ENCODE measurements around the gene EBPL. TPM values are rescaled to one million over a fixed set of nuclear protein-coding genes. Genes with fewer than 3 reads are reported as not detected.

The EBPL gene
- polyA plus RNA-seq, 1 donor (not counting 4 experiments of a cell fraction or from before 2014, with no cell fraction given): 107 TPM

- Histone ChIP-seq H3K79me2 (ENCODE audit: control insufficient read depth, insufficient read depth, low read length) (no peaks in the 10 kb centered on the region), H3K9me1 (ENCODE audit: control insufficient read depth, extremely low read depth, insufficient read depth, low read length) (no peaks in the 10 kb centered on the region), H3K9ac (ENCODE audit: control insufficient read depth, extremely low read depth, insufficient read depth, low read length) (no peak overlapping the region), H3K36me3 (ENCODE audit: control insufficient read depth in 2 of 2, extremely low read depth in 1 of 2, insufficient read depth in 2 of 2, low read length in 2 of 2) (peaks cover 3 to 4% of the 10 kb centered on the region in 2 experiments), H3K9me3 (ENCODE audit: control insufficient read depth, low read depth, low read length) (no peaks in the 10 kb centered on the region), H3K4me1 (ENCODE audit: control insufficient read depth, extremely low read depth, insufficient read depth, low read length) (no peaks in the 10 kb centered on the region), H3K4me3 (ENCODE audit: control insufficient read depth in 2 of 3, extremely low read depth in 1 of 3, insufficient read depth in 2 of 3, low read depth in 1 of 3, low read length in 3 of 3) (no peak overlapping the region), H4K20me1 (ENCODE audit: control insufficient read depth, extremely low read depth, insufficient read depth, low read length) (no peaks in the 10 kb centered on the region), H2AFZ (ENCODE audit: control insufficient read depth, low read length) (no peak overlapping the region), H3K4me2 (ENCODE audit: control insufficient read depth, extremely low read depth, insufficient read depth, low read depth, low read length) (no peak overlapping the region), H3K27me3 (ENCODE audit: control insufficient read depth, extremely low read depth, insufficient read depth, low read length) (no peaks in the 10 kb centered on the region), H3K27ac (ENCODE audit: control insufficient read depth, insufficient read depth, low read length) (no peak overlapping the region)
- dilution Hi-C loops (cut with MboI; ENCODE audit: extremely low pct_ligation_motif_present, low sequenced_read_pairs): no loop called here
- TF ChIP-seq EZH2 (IDR thresholded peaks at IDR 0.05; ENCODE audit: low read length): no peak
- TF ChIP-seq CTCF (optimal IDR thresholded peaks at IDR 0.05 in 1 of 3, IDR thresholded peaks at IDR 0.05 in 1 of 3, conservative IDR thresholded peaks at IDR 0.05 in 1 of 3; ENCODE audit: extremely low read depth in 1 of 3, insufficient read depth in 2 of 3, low read length in 3 of 3): no peak
- DNase-seq (ENCODE audit: low read depth, low spot score) (no peak), FAIRE-seq (no peak)
Observed at GRCh38 chr13:49739498-49740187, 48.4 kb upstream of the EBPL start.

- no peaks in the 10 kb centered on the region for H3K27me3 ChIP-seq (ENCODE audit: control insufficient read depth, extremely low read depth, insufficient read depth, low read length)
- TF ChIP-seq EZH2 (IDR thresholded peaks at IDR 0.05; ENCODE audit: low read length) (no peak), CTCF (optimal IDR thresholded peaks at IDR 0.05 in 1 of 3, IDR thresholded peaks at IDR 0.05 in 1 of 3, conservative IDR thresholded peaks at IDR 0.05 in 1 of 3; ENCODE audit: extremely low read depth in 1 of 3, insufficient read depth in 2 of 3, low read length in 3 of 3) (no peak)
- no peaks in the 10 kb centered on the region for H3K36me3 ChIP-seq (ENCODE audit: control insufficient read depth in 2 of 2, extremely low read depth in 1 of 2, insufficient read depth in 2 of 2, low read length in 2 of 2)
- H2AFZ ChIP-seq (ENCODE audit: control insufficient read depth, low read length): no peak overlapping the region
- no peaks in the 10 kb centered on the region for H4K20me1 ChIP-seq (ENCODE audit: control insufficient read depth, extremely low read depth, insufficient read depth, low read length)
- H3K27ac ChIP-seq (ENCODE audit: control insufficient read depth, insufficient read depth, low read length): no peak overlapping the region
- H3K79me2 ChIP-seq (ENCODE audit: control insufficient read depth, insufficient read depth, low read length): no peaks in the 10 kb centered on the region
- H3K4me2 ChIP-seq (ENCODE audit: control insufficient read depth, extremely low read depth, insufficient read depth, low read depth, low read length): no peak overlapping the region
- FAIRE-seq (peak; percentile 26), DNase-seq (ENCODE audit: low read depth, low spot score) (no peak)
- H3K4me1 ChIP-seq (ENCODE audit: control insufficient read depth, extremely low read depth, insufficient read depth, low read length): no peaks in the 10 kb centered on the region
- H3K9me3 ChIP-seq (ENCODE audit: control insufficient read depth, low read depth, low read length): no peaks in the 10 kb centered on the region
- no peaks in the 10 kb centered on the region for H3K9me1 ChIP-seq (ENCODE audit: control insufficient read depth, extremely low read depth, insufficient read depth, low read length)
- no peak overlapping the region for H3K9ac ChIP-seq (ENCODE audit: control insufficient read depth, extremely low read depth, insufficient read depth, low read length)
- H3K4me3 ChIP-seq (ENCODE audit: control insufficient read depth in 2 of 3, extremely low read depth in 1 of 3, insufficient read depth in 2 of 3, low read depth in 1 of 3, low read length in 3 of 3): no peak overlapping the region
- dilution Hi-C loops (cut with MboI; ENCODE audit: extremely low pct_ligation_motif_present, low sequenced_read_pairs): no loop called here
Observed at GRCh38 chr13:49733181-49733951, 42.1 kb upstream of the EBPL start.
